Myocyte (in vitro differentiated cells): ENCODE results near the gene SH3RF2. TPM values are rescaled to one million over a fixed set of nuclear protein-coding genes. Genes with fewer than 3 reads are reported as not detected.
"Not testable (repeated sequence)": the region's sequence is repeated elsewhere in the genome, so short reads cannot be mapped to it uniquely, and the experiment has no call there.

Experiments used
- DNase-seq: peaks from one replicate; pipeline ENCODE4 v3.0.0-alpha.2; 2012; ENCODE audit warnings: low read depth
- total RNA-seq: library from RNA; depleted of rRNA; stranded (reverse); fragments of >200 nt; gene quantifications from 2 replicates; pipeline ENCODE4 v1.2.3, GENCODE V29; 2014

Gene SH3RF2
- total RNA-seq, 1 donor from 2014 or later, result 1.1 TPM

DNA sequence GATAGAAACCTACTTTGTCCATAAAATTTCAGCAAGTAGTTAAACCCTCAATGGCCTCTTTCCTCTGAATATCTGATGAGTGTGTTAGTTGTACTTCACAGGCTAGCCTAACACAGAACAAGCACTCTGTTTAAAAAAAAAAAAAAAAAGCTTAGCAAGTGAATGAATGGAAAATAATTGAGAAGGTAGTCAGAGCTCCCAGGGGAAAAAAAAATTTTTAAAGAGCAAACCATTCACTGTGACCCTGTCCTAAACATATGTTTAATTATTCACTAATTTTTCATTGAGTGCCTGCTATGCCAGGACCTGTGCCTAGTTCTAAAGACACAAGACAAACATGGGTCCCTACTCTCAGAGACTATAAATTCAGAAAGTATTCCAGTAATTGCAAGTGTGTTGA, 69.3 kb downstream of the SH3RF2 start:
- DNase-seq, result no peak

DNA sequence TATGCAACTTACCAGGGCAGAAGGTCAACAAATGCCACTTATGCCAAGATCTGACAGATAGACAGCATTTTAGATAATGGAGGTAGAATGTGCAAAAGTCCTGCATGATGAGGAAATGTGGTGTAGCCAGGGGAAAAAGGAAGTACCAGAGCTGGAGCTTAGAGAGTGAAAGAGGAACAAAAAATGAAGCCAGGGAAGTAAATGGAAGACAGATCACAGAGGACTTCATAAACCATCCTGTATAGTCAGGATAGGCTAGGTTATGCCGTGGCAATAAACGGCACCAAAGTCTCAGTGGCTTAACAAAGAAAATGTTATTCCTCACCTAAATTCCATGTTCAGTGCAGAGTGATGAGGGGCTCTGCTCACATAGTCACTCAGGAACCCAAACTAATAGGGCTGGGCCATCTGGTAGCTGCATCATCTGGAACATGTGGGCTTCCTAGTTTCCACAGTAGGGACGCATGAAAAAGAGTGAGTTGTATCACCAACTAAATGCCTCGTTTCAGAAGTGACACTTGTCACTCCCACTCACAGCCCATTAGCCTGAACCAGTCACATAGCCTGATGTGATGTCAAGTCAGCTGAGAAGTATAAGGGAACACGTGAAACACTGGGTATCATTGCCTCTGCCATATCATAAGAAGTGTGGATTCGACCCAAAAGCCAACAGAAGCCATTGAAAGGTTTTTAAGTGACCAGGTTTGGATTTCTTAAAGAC, 70.3 kb downstream of the SH3RF2 start:
- DNase-seq, result no peak

DNA sequence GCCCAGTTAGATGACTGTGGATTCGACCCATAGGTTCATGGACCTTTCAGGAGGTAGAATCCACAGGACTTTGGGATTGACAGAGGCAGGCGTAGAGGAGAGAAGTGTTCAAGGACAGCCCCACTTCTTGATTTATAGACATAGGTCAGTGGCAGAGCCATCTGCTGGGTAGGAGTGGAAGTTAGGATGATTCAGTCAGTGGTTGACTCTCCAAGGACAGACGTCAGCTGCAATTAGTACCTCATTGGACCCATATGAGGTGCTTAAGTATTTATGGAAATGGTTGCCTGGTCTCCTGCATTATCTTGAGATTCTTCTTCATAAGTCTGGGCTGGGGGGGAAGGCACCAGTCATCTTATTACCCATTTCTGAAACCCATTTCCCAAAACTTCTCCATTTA, 70.9 kb downstream of the SH3RF2 start:
- DNase-seq, result peak; percentile 39

- DNase-seq, result no peak
These were observed 71.6 kb downstream of the SH3RF2 start for GRCh38 chr5:146007989-146008388.

DNA sequence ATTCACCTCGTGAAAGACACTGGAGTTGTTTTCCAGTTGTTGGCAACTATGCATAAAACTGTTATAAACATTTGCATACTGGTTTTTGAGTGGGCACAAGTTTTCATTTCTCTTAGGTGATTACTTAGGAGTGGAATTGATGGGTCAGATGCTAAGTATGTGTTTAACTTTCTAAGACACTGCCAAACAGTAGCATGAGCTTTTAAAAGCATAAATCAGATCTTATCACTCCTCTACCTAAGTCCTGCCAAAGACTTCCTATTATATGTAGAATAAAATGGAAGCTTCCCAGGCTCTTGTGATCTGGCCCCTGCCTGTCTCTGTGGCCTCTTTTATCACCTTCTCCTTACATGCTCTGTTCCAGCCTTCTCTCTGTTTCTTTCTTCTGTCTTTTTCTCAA, 72.6 kb downstream of the SH3RF2 start:
- no peak for DNase-seq

GRCh38 chr5:146010447-146010846, 74.1 kb downstream of the SH3RF2 start:
- not testable (repeated sequence) for DNase-seq

DNA sequence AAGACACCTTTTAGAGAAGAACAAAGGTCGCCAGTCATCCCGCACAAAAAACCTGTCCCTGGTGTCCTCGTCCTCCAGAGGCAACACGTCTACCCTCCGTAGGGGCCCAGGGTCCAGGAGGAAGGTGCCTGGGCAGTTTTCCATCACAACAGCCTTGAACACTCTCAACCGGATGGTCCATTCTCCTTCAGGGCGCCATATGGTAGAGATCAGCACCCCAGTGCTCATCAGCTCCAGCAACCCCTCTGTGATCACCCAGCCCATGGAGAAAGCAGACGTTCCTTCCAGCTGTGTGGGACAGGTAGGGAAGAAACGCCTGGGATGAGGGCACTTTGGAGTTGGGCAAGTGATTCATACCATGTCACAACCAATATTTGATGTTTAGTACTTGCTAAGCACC, 77.4 kb downstream of the SH3RF2 start:
- DNase-seq, result no peak

DNA sequence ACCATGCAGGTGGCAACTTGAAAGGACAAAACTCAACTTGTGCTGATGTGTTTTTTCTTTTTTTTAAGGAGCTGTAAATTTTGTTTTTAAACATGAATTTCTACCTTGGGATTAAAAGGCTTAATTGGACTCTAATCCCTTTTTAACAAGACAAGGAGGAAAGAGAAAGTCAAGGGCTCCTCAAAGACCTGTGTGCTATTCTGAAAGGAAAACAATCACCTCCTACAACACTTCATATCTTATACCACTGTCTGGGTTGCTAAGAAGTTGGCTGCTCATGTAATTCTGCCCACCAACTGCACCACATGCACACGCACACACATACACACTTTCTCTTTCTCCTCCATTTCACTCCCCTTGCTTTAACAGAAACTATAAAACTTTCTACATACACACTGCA, 78.6 kb downstream of the SH3RF2 start:
- DNase-seq, result no peak

DNA sequence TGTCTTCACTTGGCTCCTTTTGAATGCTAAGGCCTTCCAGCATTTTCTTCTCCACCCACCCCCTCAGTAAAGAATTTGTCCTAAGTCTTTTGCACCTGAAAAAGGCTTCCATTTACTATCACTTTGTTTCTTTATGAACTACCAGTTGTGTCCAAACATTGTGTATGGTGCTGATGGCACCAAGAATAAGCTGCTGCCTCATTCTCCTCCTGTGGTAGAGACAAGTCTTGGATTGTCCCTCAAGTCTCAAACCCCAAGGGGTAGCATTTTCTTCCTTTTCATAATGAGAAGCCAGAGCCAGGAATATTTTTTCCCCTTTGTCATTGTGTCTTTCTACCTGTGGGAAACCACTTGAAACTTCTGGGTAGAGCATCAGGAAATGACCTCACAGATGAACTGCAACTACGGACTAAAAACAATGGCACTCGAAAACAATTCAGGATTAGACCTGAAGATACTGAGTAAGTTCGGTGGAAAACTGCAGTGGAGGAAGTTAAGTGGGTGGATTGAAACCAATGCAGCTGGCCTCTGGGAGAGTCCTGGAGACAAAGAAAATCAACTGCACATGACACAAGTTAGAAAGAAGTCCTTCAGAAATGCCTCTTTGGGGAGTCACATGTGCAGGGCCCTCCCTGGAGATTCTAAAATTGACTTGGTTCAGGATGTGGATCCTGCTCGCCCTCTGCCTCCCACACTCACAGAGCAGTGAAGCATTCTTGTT, 80.5 kb downstream of the SH3RF2 start:
- no peak for DNase-seq

- no peak for DNase-seq
These were observed 82.4 kb downstream of the SH3RF2 start for GRCh38 chr5:146018514-146019375.

DNA sequence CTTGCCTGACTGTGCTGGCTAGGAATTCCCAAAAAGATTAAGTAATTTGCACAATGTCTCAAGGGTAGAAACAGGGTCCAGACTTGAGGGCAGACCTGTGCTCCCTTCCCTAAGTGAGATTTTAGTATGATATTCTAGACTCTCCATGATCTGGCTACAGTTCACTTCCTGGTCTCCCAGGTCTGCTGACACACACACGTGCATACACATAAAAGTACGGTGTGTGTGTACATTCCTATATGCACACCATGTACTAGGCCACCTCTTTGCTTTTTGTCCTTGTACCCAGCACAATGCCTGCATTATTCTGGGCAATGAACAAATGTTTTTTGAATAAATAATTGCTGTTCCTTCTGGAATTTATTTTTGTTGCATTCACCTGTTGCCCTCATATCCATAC, 83.7 kb downstream of the SH3RF2 start:
- DNase-seq, result no peak

- no peak for DNase-seq
These were observed 87.7 kb downstream of the SH3RF2 start for GRCh38 chr5:146024034-146024433.

- no peak for DNase-seq
These were observed 88.8 kb downstream of the SH3RF2 start for GRCh38 chr5:146025114-146025680.

DNA sequence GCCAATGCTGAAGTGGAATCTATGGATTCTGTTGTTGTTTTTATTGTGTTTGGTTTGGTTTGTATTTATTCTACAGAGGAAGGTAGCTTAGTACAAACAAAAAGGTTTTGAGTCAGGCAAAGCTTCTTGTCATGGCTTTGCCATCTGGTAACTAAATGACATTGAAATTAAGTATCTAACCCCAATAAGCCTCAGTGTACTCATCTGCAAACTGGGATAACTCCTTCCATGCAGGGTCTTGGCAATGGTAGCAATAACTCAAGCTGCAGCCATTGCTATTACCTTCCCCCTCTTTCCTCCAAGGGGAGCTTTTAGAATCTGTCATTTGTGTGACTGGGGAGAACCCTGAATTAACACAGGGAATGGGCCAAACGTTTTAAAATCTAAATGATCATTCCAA, 89.3 kb downstream of the SH3RF2 start:
- no peak for DNase-seq

- no peak for DNase-seq
These were observed 90.1 kb downstream of the SH3RF2 start for GRCh38 chr5:146026307-146027010.

- DNase-seq, result no peak
These were observed 91.4 kb downstream of the SH3RF2 start for GRCh38 chr5:146027751-146028150.

GRCh38 chr5:146032911-146033310, 96.5 kb downstream of the SH3RF2 start:
- DNase-seq, result no peak

- DNase-seq, result no peak
These were observed 97.7 kb downstream of the SH3RF2 start for GRCh38 chr5:146034127-146034526.

- DNase-seq, result no peak
These were observed 98.2 kb downstream of the SH3RF2 start for GRCh38 chr5:146034605-146035004.

- no peak for DNase-seq
These were observed 103.0 kb downstream of the SH3RF2 start for GRCh38 chr5:146039420-146039819.

- DNase-seq, result no peak
These were observed 104.1 kb downstream of the SH3RF2 start for GRCh38 chr5:146040527-146040926.
